Measurements from ENCODE around the gene ZBTB42.

ZBTB42 gene

GRCh38 chr14:104769324-104770071 is 31.4 kb upstream of the ZBTB42 start:
- DNase-seq (ENCODE audit: low read depth in 2 of 2): no peak

DNA sequence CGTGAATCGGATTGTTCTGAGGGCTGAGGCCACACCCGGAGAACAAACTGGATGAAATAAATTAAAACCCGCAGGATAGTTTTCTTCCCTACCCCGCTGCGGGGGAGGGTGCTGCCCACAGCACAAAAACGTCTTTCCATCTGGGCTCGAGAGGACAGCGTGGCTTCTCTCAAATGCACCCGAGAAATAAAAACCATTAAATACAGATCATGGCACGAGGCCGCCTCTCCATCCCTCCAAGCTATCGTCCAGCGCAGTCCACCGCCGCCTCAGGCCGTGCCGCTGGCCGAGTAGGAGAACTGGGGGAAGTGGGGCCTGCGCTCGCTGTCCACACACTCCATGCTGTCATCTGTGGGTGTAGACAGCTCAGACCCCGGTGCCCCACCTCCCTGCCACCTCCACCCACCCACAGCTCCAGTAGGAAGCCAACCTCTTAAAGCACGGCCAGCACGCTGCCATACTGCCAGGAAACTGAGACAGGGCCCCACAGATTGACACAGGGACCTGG is 30.8 kb upstream of the ZBTB42 start:
- DNase-seq (ENCODE audit: low read depth in 2 of 2): no peak

DNA sequence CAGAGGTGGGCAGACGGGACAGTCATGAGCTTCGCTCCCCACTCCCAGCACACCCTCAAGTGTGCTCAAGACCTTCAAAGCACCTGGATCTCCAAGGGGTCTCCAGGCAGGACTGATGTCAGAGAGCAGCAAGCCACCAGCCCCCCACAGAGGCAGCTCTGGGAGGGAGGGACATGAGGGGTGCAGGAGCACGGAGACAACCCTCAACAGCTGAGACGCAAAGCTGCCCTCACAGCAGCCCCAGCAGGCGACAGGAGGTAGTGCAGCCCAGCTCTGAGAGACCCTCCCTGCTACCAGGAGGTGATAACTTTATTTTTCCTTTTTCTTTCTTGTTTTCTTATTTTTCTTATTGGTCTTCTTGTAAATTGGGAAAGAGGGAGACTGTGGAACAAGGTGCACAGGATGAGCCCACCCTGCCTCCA is 30.0 kb upstream of the ZBTB42 start:
- DNase-seq (ENCODE audit: low read depth in 2 of 2): no peak

DNA sequence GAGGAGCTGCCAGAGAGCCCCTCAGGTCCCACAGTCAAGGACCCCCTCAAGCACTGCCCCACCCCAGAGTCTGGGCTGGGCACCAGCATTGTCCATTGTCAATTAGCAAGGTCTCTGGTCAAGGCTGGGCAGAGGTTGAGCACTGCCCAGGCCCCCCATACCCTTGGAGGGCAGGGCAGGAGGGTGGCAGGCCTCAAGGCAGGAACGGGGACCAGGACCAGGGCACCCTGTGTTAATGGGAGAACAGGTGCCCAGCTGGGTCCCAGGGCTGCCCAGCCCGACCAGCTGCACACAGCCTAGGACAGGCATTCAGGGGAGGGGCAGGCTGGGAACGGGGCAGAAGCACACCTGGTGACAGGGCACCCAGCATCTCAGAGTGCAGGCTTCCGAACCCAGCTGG is 29.5 kb upstream of the ZBTB42 start:
- DNase-seq (ENCODE audit: low read depth in 2 of 2): no peak

DNA sequence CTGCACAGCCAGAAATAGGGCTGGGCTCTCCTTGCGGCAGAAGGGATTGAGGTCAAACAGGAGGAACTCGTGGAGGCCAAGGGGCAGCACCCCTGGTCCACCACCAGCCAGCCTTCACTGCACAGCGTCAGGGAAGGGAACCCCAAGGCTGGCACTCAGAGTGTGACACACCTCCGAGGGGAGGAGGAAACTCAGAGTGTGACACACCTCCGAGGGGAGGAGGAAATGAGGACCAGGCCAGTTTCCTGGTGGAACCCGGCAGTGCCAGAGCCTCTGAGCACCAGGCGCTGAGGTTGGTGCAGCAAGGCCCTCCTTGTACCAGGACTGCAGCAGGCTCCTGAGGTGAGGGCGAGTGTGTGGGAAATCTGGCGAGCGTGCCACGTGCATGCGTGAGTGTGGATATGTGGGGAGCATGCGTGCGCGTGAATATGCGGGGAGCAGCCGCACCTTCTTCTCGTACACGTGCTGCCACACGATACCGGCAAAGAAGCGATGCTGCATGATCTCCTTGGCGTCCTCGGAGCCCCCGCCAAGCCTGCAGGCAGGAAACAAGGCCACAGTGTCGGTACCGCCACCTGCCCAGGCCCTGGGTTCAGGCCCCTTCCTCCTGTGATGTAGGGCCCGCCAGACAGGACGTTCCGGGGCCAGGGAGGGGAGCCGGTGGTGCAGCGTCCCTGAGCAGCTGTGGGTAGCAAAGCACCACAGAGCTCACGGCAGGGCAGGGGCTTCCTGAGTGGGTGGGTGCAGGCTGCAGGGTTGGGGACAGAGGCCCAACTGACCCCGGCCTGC is 28.8 kb upstream of the ZBTB42 start:
- DNase-seq (ENCODE audit: low read depth in 2 of 2): no peak

DNA sequence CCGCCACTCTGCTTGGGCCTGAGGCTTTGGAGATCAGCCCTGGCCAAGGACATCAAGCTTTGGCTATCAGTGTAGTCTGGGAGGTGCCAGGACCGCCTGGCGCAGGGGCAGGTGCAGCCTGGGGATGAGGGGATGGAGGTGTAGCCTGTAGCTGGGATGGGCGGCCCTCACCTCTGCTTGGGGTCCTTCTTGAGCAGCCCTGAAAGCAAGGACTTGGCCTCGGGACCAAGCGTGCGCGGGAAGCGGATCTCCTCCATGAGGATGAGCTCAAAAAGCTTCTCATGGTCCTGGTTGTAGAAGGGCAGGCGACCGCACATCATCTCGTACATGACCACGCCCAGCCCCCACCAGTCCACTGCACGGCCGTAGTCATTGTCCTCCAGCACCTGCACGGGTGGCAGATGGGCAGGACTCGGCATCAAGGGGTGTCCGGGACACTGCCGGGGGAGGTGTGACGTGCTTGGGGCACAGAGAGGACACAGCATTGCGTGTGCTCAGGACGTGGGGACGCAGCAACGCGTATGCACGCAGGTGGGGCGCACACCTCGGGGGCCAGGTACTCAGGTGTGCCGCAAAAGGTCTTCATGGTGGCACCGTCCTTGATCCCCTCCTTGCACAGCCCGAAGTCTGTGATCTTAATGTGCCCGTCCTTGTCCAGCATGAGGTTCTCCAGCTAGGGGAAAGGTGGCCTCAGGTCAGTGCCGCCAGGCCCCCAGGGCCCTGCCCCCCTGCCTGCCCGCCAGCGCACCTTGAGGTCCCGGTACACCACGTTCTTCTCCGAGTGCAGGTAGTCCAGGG is 28.0 kb upstream of the ZBTB42 start:
- no peak for DNase-seq (ENCODE audit: low read depth in 2 of 2)

GRCh38 chr14:104773505-104774452 is 27.1 kb upstream of the ZBTB42 start:
- DNase-seq (ENCODE audit: low read depth in 2 of 2): no peak

DNA sequence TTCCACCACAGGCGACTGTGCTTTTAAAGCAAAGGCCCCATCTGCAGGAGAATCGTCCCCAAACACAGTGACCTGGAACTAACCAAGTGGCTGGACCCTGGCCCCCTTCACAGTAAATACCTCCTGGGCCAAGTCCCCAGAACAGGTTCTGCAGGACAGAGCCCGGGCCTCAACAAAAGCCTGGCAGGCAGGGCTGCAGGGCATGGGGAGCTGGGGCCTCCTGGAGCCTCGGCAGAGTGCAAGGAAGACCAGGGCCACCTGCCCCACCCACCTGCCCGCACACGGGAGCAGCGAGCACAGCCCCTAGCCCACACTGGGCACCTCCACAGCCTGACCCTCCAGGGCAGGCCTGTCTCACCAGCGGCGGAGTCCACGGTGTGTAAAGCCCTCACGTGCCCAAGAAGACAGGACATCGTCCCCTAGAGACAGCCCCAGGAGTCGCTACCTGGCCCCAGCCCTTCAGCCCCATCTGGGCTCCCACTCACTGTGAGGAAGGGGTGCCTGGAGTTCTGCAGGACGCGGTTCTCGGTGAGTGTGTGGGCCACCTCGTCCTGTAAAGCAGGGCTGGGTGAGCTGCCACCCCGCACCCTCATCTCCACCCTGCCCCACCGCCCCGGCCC is 26.3 kb upstream of the ZBTB42 start:
- DNase-seq (ENCODE audit: low read depth in 2 of 2): no peak

DNA sequence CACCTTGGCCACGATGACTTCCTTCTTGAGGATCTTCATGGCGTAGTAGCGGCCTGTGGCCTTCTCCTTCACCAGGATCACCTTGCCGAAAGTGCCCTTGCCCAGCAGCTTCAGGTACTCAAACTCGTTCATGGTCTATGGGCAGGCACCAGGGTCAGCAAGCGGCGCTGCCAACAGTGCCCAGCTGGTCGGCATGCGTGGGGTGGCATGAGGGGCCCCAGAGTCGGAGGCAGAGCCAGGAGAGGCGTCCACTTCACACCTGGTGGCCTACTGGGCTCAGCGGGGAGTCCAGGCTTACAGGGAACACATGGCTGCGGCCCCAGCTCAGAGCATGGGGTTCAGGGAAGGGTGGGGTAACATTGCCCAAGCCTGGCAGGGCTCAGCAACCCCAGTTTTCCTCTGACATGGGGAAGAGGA is 25.8 kb upstream of the ZBTB42 start:
- DNase-seq (ENCODE audit: low read depth in 2 of 2): no peak

DNA sequence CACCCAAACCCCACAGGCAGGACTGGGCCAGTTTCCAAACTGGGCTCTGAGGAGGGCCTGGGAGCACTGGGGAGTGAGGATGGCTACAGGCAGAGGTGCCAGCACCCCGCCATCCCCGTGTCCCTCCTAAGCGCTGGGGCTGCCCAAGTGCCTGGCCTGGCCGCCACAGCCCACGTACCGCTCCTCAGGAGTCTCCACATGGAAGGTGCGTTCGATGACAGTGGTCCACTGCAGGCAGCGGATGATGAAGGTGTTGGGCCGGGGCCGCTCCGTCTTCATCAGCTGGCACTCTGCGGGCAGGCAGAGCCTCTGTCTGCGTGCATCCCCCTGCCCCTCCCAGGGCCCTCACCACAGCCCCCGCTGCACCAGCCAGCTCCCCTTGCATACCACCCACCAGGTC is 24.4 kb upstream of the ZBTB42 start:
- DNase-seq (ENCODE audit: low read depth in 2 of 2): no peak

DNA sequence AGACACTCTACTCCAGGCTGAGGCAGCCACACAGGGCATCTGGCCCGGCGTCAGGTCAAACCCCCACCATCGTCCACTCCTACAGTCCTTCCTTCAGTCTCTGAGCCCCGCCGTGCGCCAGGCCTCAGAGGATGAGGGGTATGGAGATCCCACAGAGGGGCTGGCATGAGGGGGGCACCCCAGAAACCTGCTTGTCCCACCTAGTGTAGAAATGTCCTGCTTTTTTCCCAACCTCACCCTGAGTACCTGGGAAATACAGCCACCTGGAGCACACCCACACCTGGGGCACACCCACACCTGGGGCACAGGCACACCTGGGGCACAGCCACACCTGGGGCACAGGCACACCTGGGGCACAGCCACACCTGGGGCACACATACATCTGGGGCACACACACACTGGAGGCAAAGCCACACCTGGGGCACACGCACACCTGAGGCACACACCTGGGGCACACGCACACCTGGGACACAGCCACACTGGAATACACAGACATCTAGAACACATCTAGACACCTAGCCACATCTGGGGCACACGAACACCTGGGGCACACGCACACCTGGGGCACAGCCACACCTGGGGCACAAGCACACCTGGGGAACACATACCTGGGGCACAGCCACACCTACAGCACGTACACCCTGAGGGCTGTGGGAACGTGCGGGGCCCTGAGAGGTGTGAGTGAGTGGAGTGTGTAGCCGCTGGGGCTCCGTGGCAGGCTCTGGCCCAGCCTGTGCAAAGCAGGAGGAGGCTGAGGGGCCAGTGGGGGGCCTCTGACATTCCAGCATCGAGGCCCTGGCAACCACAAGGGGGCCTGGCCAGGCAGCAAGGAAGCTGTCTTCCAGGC is 23.7 kb upstream of the ZBTB42 start:
- DNase-seq (ENCODE audit: low read depth in 2 of 2): no peak

DNA sequence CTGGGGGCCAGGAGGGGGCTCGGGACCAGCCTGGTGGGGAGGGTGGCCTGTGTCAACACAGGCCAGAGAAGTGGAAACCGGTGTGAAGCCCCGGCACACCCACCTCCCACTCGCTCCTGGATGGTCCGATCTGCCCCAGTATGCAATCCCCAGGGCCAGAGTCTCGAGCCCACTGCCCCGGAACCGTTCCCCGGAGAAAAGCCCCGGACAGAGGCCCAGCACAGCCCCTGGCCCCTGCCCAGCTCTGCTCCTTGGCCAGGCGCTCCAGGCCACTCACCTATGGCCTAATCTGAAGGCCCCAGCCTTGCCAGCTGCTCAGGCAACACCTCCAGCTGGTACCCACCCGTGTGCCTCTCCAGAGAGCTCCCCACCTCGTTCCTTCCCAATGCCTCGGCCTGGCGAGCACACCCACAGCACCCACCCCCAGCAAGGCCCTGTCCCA is 23.1 kb upstream of the ZBTB42 start:
- no peak for DNase-seq (ENCODE audit: low read depth in 2 of 2)

DNA sequence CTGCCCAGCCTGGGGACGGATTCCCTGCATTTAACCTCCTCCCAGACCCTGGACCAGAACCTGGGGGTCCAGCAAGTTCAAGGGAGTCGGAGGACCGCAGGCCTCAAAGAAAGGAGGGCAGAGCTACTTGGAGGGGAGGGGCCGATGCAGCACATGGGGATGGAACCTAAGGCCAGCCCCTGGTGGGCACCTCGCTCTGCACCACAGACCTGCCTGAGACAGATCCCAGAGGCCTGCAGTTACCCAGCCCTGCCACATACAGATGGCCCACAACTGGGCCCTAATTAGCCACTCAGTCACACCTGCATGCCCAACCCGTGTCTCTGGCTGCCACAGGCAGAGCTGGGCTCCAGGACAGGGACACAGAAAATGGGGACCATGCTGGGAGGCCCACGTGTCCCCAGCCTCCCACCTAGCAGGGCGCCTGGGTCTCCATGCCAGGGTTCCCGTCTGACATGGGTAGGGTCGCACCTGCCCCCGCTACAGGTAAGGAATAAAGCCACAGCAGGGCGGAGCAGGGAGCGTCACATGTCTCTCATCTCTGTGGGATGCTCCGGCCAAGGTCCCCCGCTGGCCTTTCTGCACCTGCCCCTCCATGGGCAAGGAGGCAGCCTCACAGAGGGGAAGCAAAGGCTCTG is 22.1 kb upstream of the ZBTB42 start:
- DNase-seq (ENCODE audit: low read depth in 2 of 2): no peak

GRCh38 chr14:104779776-104780512 is 21.0 kb upstream of the ZBTB42 start:
- no peak for DNase-seq (ENCODE audit: low read depth in 2 of 2)

DNA sequence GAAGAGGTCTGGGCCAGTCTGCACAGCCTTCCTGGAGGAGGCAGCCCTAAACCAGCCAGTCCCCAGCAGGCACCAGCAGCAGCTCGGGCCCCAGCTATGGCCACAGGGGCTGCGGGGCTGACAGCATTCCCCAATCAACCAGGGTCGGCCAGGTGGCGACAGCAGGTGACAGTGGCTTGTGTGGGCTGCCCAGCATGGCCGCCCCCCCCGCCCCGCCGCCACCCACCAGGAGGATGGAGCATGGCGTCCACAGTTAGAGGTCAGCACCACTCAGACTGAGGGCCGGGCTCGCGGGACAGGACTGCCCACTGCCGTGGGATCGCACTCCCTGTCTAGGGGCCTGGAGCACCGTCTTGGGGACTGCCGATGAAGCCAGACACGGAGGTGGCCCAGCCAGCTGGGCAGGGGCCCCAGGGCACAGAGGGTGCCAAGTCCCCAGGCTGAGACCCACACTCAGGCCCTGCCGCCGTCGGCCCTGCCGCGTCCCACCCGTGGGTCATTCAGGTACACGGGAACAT is 20.3 kb upstream of the ZBTB42 start:
- DNase-seq (ENCODE audit: low read depth in 2 of 2): no peak

DNA sequence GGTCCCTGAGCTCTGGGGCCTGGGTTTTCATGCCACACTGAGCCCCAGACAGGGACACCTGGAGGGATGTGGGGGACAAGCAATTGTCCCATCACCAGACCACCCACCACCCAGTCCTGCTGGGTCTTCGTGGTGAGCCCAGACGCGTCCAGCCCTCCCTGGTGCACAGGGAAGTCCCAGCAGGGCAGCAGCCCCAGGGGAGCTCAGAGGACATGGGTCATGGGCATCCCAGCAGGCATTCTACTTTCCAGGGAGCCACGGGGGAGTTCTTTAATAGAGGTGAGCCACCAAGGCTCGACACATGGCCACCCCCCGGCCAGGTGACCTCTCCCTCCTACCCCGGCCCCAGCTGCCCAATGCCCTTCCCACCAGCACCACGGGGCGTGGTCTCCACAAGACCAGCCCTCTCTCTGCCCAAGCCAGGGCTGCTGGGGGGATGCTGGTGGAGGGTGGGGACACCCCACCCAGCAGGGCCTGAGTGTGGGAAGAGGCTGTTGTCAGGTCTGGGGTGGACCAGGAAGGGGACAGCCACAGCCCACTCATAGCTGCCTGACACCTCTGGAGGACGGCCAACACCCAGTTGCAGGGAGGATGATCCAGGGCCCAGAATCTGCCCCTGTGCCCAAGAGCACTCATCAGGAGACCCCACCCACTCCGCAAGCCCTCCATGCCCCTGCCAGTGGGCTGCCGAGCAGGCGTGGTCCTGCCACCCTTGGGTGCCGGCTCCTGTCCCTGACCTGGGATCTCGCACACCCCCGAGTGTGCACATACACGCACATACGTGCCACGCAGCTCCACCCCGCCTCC is 19.4 kb upstream of the ZBTB42 start:
- no peak for DNase-seq (ENCODE audit: low read depth in 2 of 2)

- no peak for DNase-seq (ENCODE audit: low read depth in 2 of 2)
Measured at GRCh38 chr14:104782086-104782807, 18.7 kb upstream of the ZBTB42 start.
